Ovary (tissue), 3 donors: ENCODE results near the gene CERS6.

Experiments
- EP300 ChIP-seq: sonication (generic); formaldehyde crosslinking; IDR thresholded peaks from one replicate; pipeline ENCODE4 v1.6.1; 2017; ENCODE audit warnings: antibody characterized with exemption
- POLR2A ChIP-seq: fragments of 450-650 bp; IDR thresholded peaks from one replicate; pipeline ENCODE4 v1.6.1; 2017; ENCODE audit warnings: antibody characterized with exemption, mild to moderate bottlenecking, moderate library complexity
- TF ChIP-seq, protein P1 (sequence below), 3 donors: fragments of 450-650 bp in 2 of 3; fragments of 200-600 bp in 1 of 3; IDR thresholded peaks; one replicate each; pipeline versions ENCODE4 v1.5.1 to v1.8.0; 2016 to 2022; ENCODE audit warnings: antibody characterized with exemption in 3 of 3, mild to moderate bottlenecking in 1 of 3
- donor health status: DM: no; HTN: no; CAD: no.

DNA sequence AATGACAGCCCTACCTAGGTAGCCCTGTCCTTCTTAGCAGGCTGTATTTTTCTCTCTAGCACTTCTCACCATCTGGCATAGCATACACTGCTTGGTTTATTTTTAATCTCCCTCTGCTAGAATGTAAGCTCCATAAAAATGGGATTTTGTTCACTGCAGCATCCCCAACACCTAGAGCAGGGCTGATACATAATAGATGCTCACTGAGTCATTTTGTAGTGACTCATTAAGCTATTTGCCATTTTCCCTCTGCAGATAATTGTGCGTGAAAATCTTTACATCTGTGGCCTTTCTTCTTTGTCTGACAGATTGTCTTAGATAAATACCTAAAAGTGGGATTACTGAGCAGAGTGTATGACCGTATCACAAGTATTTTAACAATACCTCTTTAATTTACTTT is 82.5 kb downstream of the CERS6 start:
- TF ChIP-seq POLR2A (no peak), EP300 (no peak)
- TF ChIP-seq, protein P1, sequence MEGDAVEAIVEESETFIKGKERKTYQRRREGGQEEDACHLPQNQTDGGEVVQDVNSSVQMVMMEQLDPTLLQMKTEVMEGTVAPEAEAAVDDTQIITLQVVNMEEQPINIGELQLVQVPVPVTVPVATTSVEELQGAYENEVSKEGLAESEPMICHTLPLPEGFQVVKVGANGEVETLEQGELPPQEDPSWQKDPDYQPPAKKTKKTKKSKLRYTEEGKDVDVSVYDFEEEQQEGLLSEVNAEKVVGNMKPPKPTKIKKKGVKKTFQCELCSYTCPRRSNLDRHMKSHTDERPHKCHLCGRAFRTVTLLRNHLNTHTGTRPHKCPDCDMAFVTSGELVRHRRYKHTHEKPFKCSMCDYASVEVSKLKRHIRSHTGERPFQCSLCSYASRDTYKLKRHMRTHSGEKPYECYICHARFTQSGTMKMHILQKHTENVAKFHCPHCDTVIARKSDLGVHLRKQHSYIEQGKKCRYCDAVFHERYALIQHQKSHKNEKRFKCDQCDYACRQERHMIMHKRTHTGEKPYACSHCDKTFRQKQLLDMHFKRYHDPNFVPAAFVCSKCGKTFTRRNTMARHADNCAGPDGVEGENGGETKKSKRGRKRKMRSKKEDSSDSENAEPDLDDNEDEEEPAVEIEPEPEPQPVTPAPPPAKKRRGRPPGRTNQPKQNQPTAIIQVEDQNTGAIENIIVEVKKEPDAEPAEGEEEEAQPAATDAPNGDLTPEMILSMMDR (IDR thresholded peaks at IDR 0.05): no peak
